ENCODE measurements around the gene GNA14. TPM values are rescaled to one million over a fixed set of nuclear protein-coding genes. Genes with fewer than 3 reads are reported as not detected.

GNA14 gene
- total RNA-seq, 1 donor from 2014 or later = 0.22 TPM

DNA sequence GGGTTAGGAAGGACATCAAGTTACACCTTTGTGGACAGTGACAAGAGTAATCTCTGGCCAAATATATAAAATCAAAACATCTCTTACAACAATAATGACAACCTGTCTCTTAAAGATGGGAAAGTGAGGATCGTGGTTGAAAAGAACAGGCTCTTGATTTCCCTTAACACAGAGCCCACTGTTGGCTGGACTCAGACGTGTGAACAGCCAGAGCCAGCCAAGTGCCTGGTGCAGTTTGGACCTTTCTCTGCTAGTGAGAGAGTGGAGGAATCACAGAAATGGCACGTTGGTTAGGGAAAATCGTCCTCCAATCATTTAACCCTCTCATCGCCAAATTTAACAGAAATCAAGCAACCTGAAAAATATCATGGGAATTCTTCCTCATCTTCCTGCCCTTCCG, 131.3 kb downstream of the GNA14 start:
- H3K36me3 Mint-ChIP-seq (ENCODE audit: low read depth) = no peaks in the 10 kb centered on the region
- H3K27ac Mint-ChIP-seq (ENCODE audit: unreplicated experiment) = no peak overlapping the region
- no peak overlapping the region for H3K4me3 Mint-ChIP-seq (ENCODE audit: unreplicated experiment)

DNA sequence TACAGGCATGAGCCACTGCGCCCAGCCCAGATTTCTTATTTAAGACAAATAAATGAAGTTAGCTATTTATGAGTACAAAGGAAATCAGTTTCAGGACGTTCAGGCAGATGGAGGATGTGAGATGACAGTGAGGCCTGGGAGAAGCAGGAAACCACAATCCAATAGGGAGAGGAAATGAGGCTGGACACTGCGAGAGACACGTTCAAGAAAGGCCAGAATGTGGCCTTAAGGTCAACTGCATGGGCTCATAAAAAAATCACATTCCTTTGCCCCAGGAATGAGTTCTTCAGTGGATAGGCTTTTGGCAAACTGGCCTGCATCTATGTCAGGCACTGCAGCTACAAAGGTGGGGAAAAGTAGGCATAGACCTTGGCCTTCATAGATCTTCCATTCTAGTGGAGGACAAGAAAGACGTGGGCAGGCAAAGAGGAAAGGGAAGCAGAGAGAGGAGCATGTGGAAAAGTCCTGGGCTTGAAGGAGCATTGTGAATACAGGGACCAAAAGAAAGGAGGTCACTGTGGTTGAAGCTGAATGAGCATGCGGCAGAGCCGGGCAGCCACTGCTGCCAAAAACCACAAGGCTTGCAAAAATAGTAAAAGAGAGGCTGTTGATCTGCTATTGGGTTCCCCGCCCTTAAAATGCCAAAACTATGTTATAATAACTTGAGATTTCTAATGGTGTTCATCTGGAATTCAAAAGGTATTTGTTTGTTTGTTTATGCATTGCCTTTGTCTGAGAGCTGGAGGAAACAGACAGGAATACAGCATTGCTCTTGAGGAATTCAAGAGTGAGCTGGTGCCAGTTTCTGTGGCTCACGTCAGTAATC, 133.0 kb downstream of the GNA14 start:
- Mint-ChIP-seq H3K4me3 (ENCODE audit: unreplicated experiment) (no peak overlapping the region), H3K4me1 (ENCODE audit: low read depth) (peaks cover 18% of the 10 kb centered on the region), H3K27ac (ENCODE audit: unreplicated experiment) (peak overlapping the region; percentile 78), H3K27me3 (ENCODE audit: low read depth) (no peaks in the 10 kb centered on the region), H3K36me3 (ENCODE audit: low read depth) (no peaks in the 10 kb centered on the region), H3K9me3 (ENCODE audit: low read depth) (no peaks in the 10 kb centered on the region)
- TF ChIP-seq, protein P1, sequence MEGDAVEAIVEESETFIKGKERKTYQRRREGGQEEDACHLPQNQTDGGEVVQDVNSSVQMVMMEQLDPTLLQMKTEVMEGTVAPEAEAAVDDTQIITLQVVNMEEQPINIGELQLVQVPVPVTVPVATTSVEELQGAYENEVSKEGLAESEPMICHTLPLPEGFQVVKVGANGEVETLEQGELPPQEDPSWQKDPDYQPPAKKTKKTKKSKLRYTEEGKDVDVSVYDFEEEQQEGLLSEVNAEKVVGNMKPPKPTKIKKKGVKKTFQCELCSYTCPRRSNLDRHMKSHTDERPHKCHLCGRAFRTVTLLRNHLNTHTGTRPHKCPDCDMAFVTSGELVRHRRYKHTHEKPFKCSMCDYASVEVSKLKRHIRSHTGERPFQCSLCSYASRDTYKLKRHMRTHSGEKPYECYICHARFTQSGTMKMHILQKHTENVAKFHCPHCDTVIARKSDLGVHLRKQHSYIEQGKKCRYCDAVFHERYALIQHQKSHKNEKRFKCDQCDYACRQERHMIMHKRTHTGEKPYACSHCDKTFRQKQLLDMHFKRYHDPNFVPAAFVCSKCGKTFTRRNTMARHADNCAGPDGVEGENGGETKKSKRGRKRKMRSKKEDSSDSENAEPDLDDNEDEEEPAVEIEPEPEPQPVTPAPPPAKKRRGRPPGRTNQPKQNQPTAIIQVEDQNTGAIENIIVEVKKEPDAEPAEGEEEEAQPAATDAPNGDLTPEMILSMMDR (IDR thresholded peaks at IDR 0.05) = no peak
- no peak for DNase-seq (ENCODE audit: low spot score)

More for the DNA sequence above, 131.3 kb downstream of the GNA14 start:
- Mint-ChIP-seq H3K4me1 (ENCODE audit: low read depth) (peaks cover 18% of the 10 kb centered on the region), H3K27me3 (ENCODE audit: low read depth) (no peaks in the 10 kb centered on the region), H3K9me3 (ENCODE audit: low read depth) (no peaks in the 10 kb centered on the region)
- TF ChIP-seq, protein P1 (IDR thresholded peaks at IDR 0.05) = no peak
- DNase-seq (ENCODE audit: low spot score) = no peak

DNA sequence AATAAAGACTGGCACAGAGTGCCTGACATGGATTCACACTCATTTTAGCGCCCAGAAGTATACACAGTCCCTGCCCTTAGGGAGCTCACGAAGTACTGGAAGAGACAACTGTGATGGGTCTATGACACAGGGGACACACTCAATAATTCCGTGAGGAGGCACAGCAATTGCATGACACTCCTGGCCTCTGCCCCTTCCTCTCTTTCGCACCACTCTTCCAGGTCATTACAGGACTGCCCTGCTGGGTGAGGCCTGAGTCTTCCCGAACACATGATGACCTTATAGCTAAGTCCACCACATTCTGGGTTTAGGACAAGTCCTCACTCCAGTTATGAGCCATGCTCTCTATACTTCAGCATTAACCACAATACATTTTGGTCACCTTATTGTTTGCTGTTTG, 134.7 kb downstream of the GNA14 start:
- no peak for DNase-seq (ENCODE audit: low spot score)
- no peaks in the 10 kb centered on the region for H3K9me3 Mint-ChIP-seq (ENCODE audit: low read depth)
- TF ChIP-seq, protein P1 (IDR thresholded peaks at IDR 0.05) = no peak
- peaks cover 21% of the 10 kb centered on the region for H3K4me1 Mint-ChIP-seq (ENCODE audit: low read depth)
- H3K36me3 Mint-ChIP-seq (ENCODE audit: low read depth) = no peaks in the 10 kb centered on the region
- no peaks in the 10 kb centered on the region for H3K27me3 Mint-ChIP-seq (ENCODE audit: low read depth)
- no peak overlapping the region for H3K27ac Mint-ChIP-seq (ENCODE audit: unreplicated experiment)
- no peak overlapping the region for H3K4me3 Mint-ChIP-seq (ENCODE audit: unreplicated experiment)

DNA sequence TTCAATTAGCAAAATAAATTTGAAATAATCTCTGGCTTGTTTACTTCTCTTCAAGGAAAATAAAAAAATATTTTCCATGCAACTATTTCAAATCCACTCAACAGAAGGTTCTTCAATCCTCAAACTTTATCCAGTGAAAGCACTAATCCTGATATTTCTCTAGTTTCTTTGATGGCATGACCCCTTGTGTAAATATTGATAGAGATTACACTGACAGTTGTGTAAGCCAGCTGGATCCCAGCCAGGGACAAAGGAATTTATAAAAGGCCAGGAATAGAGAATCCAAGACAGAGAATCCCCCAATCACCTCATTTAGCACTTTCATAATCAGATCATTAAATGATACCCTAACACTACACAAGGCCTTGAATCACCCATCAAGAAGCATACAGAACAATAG, 135.2 kb downstream of the GNA14 start:
- Mint-ChIP-seq H3K4me3 (ENCODE audit: unreplicated experiment) (no peak overlapping the region), H3K4me1 (ENCODE audit: low read depth) (peaks cover 24% of the 10 kb centered on the region), H3K27me3 (ENCODE audit: low read depth) (no peaks in the 10 kb centered on the region), H3K36me3 (ENCODE audit: low read depth) (no peaks in the 10 kb centered on the region), H3K9me3 (ENCODE audit: low read depth) (no peaks in the 10 kb centered on the region), H3K27ac (ENCODE audit: unreplicated experiment) (no peak overlapping the region)
- TF ChIP-seq, protein P1 (IDR thresholded peaks at IDR 0.05) = no peak
- no peak for DNase-seq (ENCODE audit: low spot score)

DNA sequence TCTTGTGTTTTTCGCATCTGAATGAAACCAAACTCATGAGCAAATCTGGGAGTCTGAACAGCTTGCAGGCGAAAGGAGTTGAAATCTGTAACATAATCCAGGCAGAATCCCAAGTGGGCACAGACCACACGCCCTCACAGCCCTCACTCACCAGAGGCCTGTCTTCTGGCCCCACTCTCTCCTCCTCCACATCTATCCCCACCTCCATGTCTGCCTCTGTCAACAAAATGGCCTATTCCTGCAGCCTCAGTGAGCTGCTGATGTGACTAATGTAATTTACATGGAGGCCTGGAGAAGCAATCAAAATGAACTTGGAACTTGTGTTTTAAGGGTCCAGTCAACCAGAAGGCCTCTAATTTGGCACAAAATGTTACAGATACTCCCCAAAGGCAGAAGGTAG, 136.6 kb downstream of the GNA14 start:
- H3K4me1 Mint-ChIP-seq (ENCODE audit: low read depth) = peaks cover 37% of the 10 kb centered on the region
- no peaks in the 10 kb centered on the region for H3K9me3 Mint-ChIP-seq (ENCODE audit: low read depth)
- no peaks in the 10 kb centered on the region for H3K27me3 Mint-ChIP-seq (ENCODE audit: low read depth)
- no peaks in the 10 kb centered on the region for H3K36me3 Mint-ChIP-seq (ENCODE audit: low read depth)
- DNase-seq (ENCODE audit: low spot score) = no peak
- TF ChIP-seq, protein P1 (IDR thresholded peaks at IDR 0.05) = no peak
- H3K4me3 Mint-ChIP-seq (ENCODE audit: unreplicated experiment) = no peak overlapping the region
- no peak overlapping the region for H3K27ac Mint-ChIP-seq (ENCODE audit: unreplicated experiment)

All from chondrocyte (in vitro differentiated cells).